Ascending aorta (tissue), 2 donors: ENCODE data around the gene LAMB1. TPM values are rescaled to one million over a fixed set of nuclear protein-coding genes. Genes with fewer than 3 reads are reported as not detected.

Experiments
- DNase-seq, 2 donors: peaks; one replicate each; pipeline ENCODE4 v3.0.0-alpha.2; 2019; ENCODE audit warnings: low spot score in 2 of 2
- H3K27ac ChIP-seq, 2 donors: fragments of 200-600 bp; sonication (generic); one replicate each; pipeline ENCODE4 v1.5.1; 2016 to 2017; ENCODE audit warnings: mild to moderate bottlenecking in 1 of 2
- H3K27me3 ChIP-seq: fragments of 200-600 bp; sonication (generic); one replicate; pipeline ENCODE4 v1.5.1; 2017
- H3K36me3 ChIP-seq, 2 donors: fragments of 200-600 bp; sonication (generic); one replicate each; pipeline ENCODE4 v1.5.1; 2016
- H3K4me1 ChIP-seq, 2 donors: fragments of 200-600 bp; sonication (generic); one replicate each; pipeline ENCODE4 v1.5.1; 2016 to 2017; ENCODE audit warnings: mild to moderate bottlenecking in 1 of 2
- H3K4me3 ChIP-seq, 2 donors: fragments of 200-600 bp; sonication (generic); one replicate each; pipeline ENCODE4 v1.5.1; 2016 to 2017; ENCODE audit warnings: mild to moderate bottlenecking in 1 of 2
- H3K9me3 ChIP-seq, 2 donors: fragments of 200-600 bp; sonication (generic); one replicate each; pipeline ENCODE4 v1.5.1; 2016
- intact Hi-C: fragments of 100-400 bp; cut with DNase I; formaldehyde crosslinking; loops from one replicate; pipeline ENCODE4 v1.15.1; 2023
- total RNA-seq: library from RNA; depleted of rRNA; stranded (reverse); fragments of >200 nt; gene quantifications from one replicate; pipeline ENCODE4 v1.1.0, GENCODE V29; 2016
- TF ChIP-seq, protein P1 (sequence below), 3 experiments: fragments of 200-600 bp in 2 of 3; fragments of 450-650 bp in 1 of 3; sonication (generic) in 2 of 3; IDR thresholded peaks; one replicate each; pipeline ENCODE4 v1.5.1; 2016 to 2019; ENCODE audit warnings: antibody characterized with exemption in 3 of 3, mild to moderate bottlenecking in 1 of 3, moderate library complexity in 1 of 3

The LAMB1 gene
- total RNA-seq, 1 donor from 2014 or later, result 198 TPM

GRCh38 chr7:107968449-107968848 lies 34.5 kb downstream of the LAMB1 start:
- intact Hi-C loops, result no loop called here
- peak overlapping the region; percentile 67 to 95 for H3K27ac ChIP-seq
- TF ChIP-seq, protein P1, sequence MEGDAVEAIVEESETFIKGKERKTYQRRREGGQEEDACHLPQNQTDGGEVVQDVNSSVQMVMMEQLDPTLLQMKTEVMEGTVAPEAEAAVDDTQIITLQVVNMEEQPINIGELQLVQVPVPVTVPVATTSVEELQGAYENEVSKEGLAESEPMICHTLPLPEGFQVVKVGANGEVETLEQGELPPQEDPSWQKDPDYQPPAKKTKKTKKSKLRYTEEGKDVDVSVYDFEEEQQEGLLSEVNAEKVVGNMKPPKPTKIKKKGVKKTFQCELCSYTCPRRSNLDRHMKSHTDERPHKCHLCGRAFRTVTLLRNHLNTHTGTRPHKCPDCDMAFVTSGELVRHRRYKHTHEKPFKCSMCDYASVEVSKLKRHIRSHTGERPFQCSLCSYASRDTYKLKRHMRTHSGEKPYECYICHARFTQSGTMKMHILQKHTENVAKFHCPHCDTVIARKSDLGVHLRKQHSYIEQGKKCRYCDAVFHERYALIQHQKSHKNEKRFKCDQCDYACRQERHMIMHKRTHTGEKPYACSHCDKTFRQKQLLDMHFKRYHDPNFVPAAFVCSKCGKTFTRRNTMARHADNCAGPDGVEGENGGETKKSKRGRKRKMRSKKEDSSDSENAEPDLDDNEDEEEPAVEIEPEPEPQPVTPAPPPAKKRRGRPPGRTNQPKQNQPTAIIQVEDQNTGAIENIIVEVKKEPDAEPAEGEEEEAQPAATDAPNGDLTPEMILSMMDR (IDR thresholded peaks at IDR 0.05), result no peak
- H3K9me3 ChIP-seq, result peaks cover 0 to 14% of the 10 kb centered on the region in 2 donors
- no peak for DNase-seq
- no peak overlapping the region for H3K4me3 ChIP-seq
- H3K36me3 ChIP-seq, result peaks cover 11 to 42% of the 10 kb centered on the region in 2 donors
- H3K4me1 ChIP-seq, result peaks cover 0 to 44% of the 10 kb centered on the region in 2 donors
- no peaks in the 10 kb centered on the region for H3K27me3 ChIP-seq

DNA sequence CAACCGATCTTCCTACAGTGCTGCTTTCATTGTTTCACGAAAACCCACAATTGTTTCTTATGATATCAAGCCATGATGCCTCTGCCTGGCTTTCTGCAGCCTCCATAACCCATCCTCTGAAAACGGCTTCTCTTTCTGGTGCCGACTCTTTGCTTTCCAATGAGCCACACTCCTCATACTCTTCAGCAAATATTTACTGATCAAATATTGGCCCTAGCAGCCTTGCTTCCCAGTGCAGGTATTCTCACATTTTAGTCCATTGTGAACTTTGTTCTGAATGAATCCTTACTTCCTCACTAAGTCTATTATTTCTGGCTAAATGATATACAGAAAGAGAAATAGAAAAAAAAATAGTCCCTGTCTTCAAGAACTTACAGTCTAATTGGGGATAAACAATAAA lies 35.5 kb downstream of the LAMB1 start:
- peaks cover 0 to 14% of the 10 kb centered on the region in 2 donors for H3K9me3 ChIP-seq
- no peaks in the 10 kb centered on the region for H3K27me3 ChIP-seq
- peaks cover 11 to 44% of the 10 kb centered on the region in 2 donors for H3K36me3 ChIP-seq
- peak overlapping the region; percentile 63 to 69 for H3K27ac ChIP-seq
- peaks cover 0 to 36% of the 10 kb centered on the region in 2 donors for H3K4me1 ChIP-seq
- no peak for DNase-seq
- no peak overlapping the region for H3K4me3 ChIP-seq
- TF ChIP-seq, protein P1 (IDR thresholded peaks at IDR 0.05), result no peak
- intact Hi-C loops, result no loop called here

- peak in 1 of 2 donors; percentile 85 for DNase-seq
- intact Hi-C loops, result no loop called here
- H3K27ac ChIP-seq, result peak overlapping the region; percentile 63 to 69
- TF ChIP-seq, protein P1 (IDR thresholded peaks at IDR 0.05), result peak in 1 of 3 experiments; percentile 30
- peaks cover 0 to 32% of the 10 kb centered on the region in 2 donors for H3K4me1 ChIP-seq
- H3K27me3 ChIP-seq, result no peaks in the 10 kb centered on the region
- H3K9me3 ChIP-seq, result peaks cover 0 to 14% of the 10 kb centered on the region in 2 donors
- H3K36me3 ChIP-seq, result peaks cover 11 to 50% of the 10 kb centered on the region in 2 donors
- H3K4me3 ChIP-seq, result no peak overlapping the region
These were observed 36.2 kb downstream of the LAMB1 start for GRCh38 chr7:107966711-107967110.

DNA sequence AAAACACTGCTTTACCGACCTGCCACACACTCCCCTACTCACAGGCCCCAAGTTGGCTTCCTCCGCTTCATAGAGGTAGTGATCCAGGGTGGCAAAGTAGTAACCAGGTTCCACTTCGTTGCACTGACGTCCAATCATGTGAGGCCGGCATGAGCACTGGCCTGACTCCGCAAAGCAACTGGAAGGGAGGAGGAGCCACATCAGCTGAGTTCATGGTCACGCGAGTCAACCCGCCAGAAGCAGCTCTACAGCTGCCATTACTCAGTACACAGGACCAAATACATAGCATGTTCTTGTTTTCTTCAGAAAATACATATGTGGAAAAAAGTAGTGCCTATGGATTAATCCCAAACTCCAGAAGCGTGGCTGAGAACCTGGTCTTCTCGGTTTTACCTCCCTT lies 38.5 kb downstream of the LAMB1 start:
- intact Hi-C loops, result loop anchor here (2.0 kb wide), 1 partner anchor 18 kb away; no protein-coding TSS in a partner anchor
- peaks cover 0 to 13% of the 10 kb centered on the region in 2 donors for H3K4me1 ChIP-seq
- DNase-seq, result no peak
- peaks cover 16 to 71% of the 10 kb centered on the region in 2 donors for H3K36me3 ChIP-seq
- peaks cover 0 to 14% of the 10 kb centered on the region in 2 donors for H3K9me3 ChIP-seq
- H3K4me3 ChIP-seq, result no peak overlapping the region
- TF ChIP-seq, protein P1 (IDR thresholded peaks at IDR 0.05), result no peak
- H3K27me3 ChIP-seq, result no peaks in the 10 kb centered on the region
- H3K27ac ChIP-seq, result no peak overlapping the region

GRCh38 chr7:107962817-107963216 lies 40.1 kb downstream of the LAMB1 start:
- TF ChIP-seq, protein P1 (IDR thresholded peaks at IDR 0.05), result no peak
- peaks cover 0 to 24% of the 10 kb centered on the region in 2 donors for H3K4me1 ChIP-seq
- H3K36me3 ChIP-seq, result peaks cover 20 to 73% of the 10 kb centered on the region in 2 donors
- no peak overlapping the region for H3K27ac ChIP-seq
- intact Hi-C loops, result no loop called here
- peaks cover 0 to 1% of the 10 kb centered on the region in 2 donors for H3K9me3 ChIP-seq
- DNase-seq, result peak in 1 of 2 donors; percentile 56
- H3K4me3 ChIP-seq, result no peak overlapping the region
- H3K27me3 ChIP-seq, result no peaks in the 10 kb centered on the region
